B cell (primary cell): Measurements from ENCODE around the gene TNFRSF13B. TPM values are rescaled to one million over a fixed set of nuclear protein-coding genes. Genes with fewer than 3 reads are reported as not detected.
A peak's percentile ranks its signal among the peaks of the same experiment; 100 is the strongest.

Experiments used
- ATAC-seq: fragments of 200-7000 bp; cut with Tn5 transposase; one replicate; pipeline ENCODE4 v1.10.0; 2021; ENCODE audit warnings: low read depth, mild to moderate bottlenecking, moderate number of reproducible peaks, moderate library complexity
- CTCF ChIA-PET: fragments of 350-600 bp; sonication (Branson Sonifier 250); formaldehyde crosslinking; loops from one replicate; lab custom pipeline; 2021; ENCODE audit warnings: antibody characterized with exemption, inconsistent platforms; lab: Charles Lee
- POLR2A ChIA-PET: fragments of 350-600 bp; sonication (Branson Sonifier 250); formaldehyde crosslinking; loops from one replicate; lab custom pipeline; 2021; ENCODE audit warnings: antibody characterized with exemption; lab: Charles Lee
- DNase-seq: peaks from one replicate; pipeline ENCODE4 v3.0.0; 2013
- H2AFZ ChIP-seq: 2 replicates; pipeline ENCODE4 v1.6.1; 2012; ENCODE audit warnings: mild to moderate bottlenecking, low read depth, low read length; ENCODE audit not compliant: insufficient read depth, poor library complexity, severe bottlenecking
- H3K27ac ChIP-seq, 2 donors: 1 replicate in 1 of 2; 2 replicates in 1 of 2; pipeline ENCODE4 v1.5.1; 2012 to 2013; ENCODE audit warnings: low read length in 2 of 2, mild to moderate bottlenecking in 2 of 2, moderate library complexity in 1 of 2
- H3K27me3 ChIP-seq, 4 experiments: fragments of 200-600 bp in 1 of 4; sonication (generic) in 1 of 4; replicated peaks in 1 of 4; 1 replicate in 2 of 4; 2 replicates in 2 of 4; pipeline versions ENCODE4 v1.6.1 to v1.7.0; 2013 to 2016; ENCODE audit warnings: low read length in 3 of 4, mild to moderate bottlenecking in 2 of 4, mixed read lengths in 1 of 4, moderate library complexity in 1 of 4; ENCODE audit not compliant: insufficient read depth in 4 of 4, control insufficient read depth in 3 of 4; ENCODE audit errors: control extremely low read depth in 1 of 4
- H3K36me3 ChIP-seq, 2 experiments: replicated peaks in 1 of 2; 1 replicate in 1 of 2; 2 replicates in 1 of 2; pipeline versions ENCODE4 v1.6.1 to v1.7.1; 2013; ENCODE audit warnings: low read length in 1 of 2; ENCODE audit not compliant: insufficient read depth in 2 of 2, control insufficient read depth in 1 of 2; ENCODE audit errors: control extremely low read depth in 1 of 2, extremely low read depth in 1 of 2
- H3K4me1 ChIP-seq, 2 donors: fragments of 200-600 bp in 1 of 2; sonication (generic) in 1 of 2; 1 replicate in 1 of 2; 2 replicates in 1 of 2; pipeline versions ENCODE4 v1.5.1 to v1.6.1; 2013 to 2017; ENCODE audit warnings: low read length in 2 of 2; ENCODE audit not compliant: control insufficient read depth in 2 of 2, insufficient read depth in 2 of 2
- H3K4me2 ChIP-seq: replicated peaks from 2 replicates; pipeline ENCODE3; 2012; ENCODE audit warnings: mild to moderate bottlenecking, low read depth, low read length; ENCODE audit not compliant: poor library complexity, severe bottlenecking
- H3K4me3 ChIP-seq, 5 experiments: fragments of 200-600 bp in 1 of 5; sonication (generic) in 1 of 5; 1 replicate in 3 of 5; 2 replicates in 2 of 5; pipeline versions ENCODE4 v1.5.1 to v1.7.0; 2011 to 2016; ENCODE audit warnings: low read length in 4 of 5, mild to moderate bottlenecking in 4 of 5, low read depth in 2 of 5, control low read depth in 1 of 5, moderate library complexity in 1 of 5; ENCODE audit not compliant: insufficient read depth in 1 of 5; ENCODE audit errors: control extremely low read depth in 1 of 5, extremely low read depth in 1 of 5
- H3K79me2 ChIP-seq: fragments of 200-600 bp; sonication (generic); one replicate; pipeline ENCODE4 v1.6.0; 2016; ENCODE audit warnings: low read length; ENCODE audit not compliant: control insufficient read depth, insufficient read depth
- H3K9ac ChIP-seq: fragments of 200-600 bp; sonication (generic); 2 replicates; pipeline ENCODE4 v1.6.1; 2017; ENCODE audit warnings: mild to moderate bottlenecking, low read length, moderate library complexity
- H3K9me3 ChIP-seq, 3 donors: one replicate each; pipeline versions ENCODE4 v1.6.1 to v1.7.1; 2013; ENCODE audit warnings: low read length in 2 of 3; ENCODE audit not compliant: control insufficient read depth in 2 of 3, insufficient read depth in 1 of 3; ENCODE audit errors: control extremely low read depth in 1 of 3
- H4K20me1 ChIP-seq: 2 replicates; pipeline ENCODE4 v1.6.0; 2012; ENCODE audit warnings: mild to moderate bottlenecking, low read length; ENCODE audit not compliant: insufficient read depth, control insufficient read depth, poor library complexity, severe bottlenecking
- H3K27ac Mint-ChIP-seq: one replicate; pipeline ENCODE4 v1.8.0; 2021; ENCODE audit warnings: mixed read lengths
- H3K27me3 Mint-ChIP-seq: one replicate; pipeline ENCODE4 v1.8.0; 2021; ENCODE audit warnings: mixed read lengths
- H3K4me1 Mint-ChIP-seq: one replicate; pipeline ENCODE4 v1.8.0; 2021; ENCODE audit warnings: mixed read lengths
- H3K4me3 Mint-ChIP-seq: one replicate; pipeline ENCODE4 v1.8.0; 2021; ENCODE audit warnings: mixed read lengths
- H3K9me3 Mint-ChIP-seq: one replicate; pipeline ENCODE4 v1.8.0; 2022; ENCODE audit warnings: mixed read lengths; ENCODE audit not compliant: insufficient read depth
- EZH2 ChIP-seq: IDR thresholded peaks from 2 replicates; pipeline ENCODE4 v1.6.1; 2012; ENCODE audit warnings: borderline replicate concordance, low read depth, mild to moderate bottlenecking, moderate library complexity, low read length; ENCODE audit not compliant: insufficient read depth, poor library complexity, severe bottlenecking
- WGBS: methylation state at CpG from one replicate; pipeline ENCODE4 v1.1.5; 2013; ENCODE audit warnings: missing lambda C conversion rate; ENCODE audit not compliant: insufficient coverage; 5-methylcytosine and 5-hydroxymethylcytosine counted together
- intact Hi-C: fragments of 100-400 bp; cut with micrococcal nuclease; formaldehyde crosslinking; loops from one replicate; pipeline ENCODE4 v1.10.0; 2022
- polyA plus RNA-seq: library from polyadenylated mRNA; depleted of rRNA; stranded (reverse); fragments of >200 nt; gene quantifications from 2 replicates; pipeline ENCODE4 v1.2.3, GENCODE V29; 2012
- total RNA-seq, 2 donors: library from RNA; stranded (reverse); fragments of 120-200 nt in 1 of 2; gene quantifications; 1 replicate in 1 of 2; 2 replicates in 1 of 2; pipeline versions ENCODE4 v1.2.3 to v1.2.4, GENCODE V29; 2013 to 2022
- TF ChIP-seq, protein P1 (sequence below): fragments of 200-600 bp; IDR thresholded peaks from one replicate; pipeline ENCODE4 v1.8.0; 2022; ENCODE audit warnings: antibody characterized with exemption, mild to moderate bottlenecking

The TNFRSF13B gene
- total and polyA plus RNA-seq, 2 donors (not counting 1 experiment from before 2014, with no cell fraction given), result 74.5 to 219 TPM

DNA sequence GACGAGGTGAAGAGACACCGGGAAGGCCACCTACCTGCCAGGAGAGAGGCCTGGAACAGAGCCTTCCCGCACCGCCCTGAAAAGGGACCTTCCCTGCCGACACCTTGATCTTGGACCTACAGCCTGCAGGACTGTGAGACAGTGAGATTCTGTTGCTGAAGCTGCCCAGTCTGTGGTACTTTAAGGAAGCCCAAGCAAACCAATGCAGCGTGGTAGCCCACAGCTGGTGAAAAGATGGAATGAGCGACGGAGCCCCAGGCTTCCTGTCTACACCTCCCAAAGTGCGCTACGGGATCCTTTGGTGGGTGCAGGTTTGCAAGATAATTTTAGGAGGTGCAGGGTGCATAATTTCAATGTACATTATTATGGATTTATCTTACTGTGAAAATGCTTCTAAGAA is 33.9 kb downstream of the TNFRSF13B start:
- no peak for DNase-seq
- peaks cover 19% of the 10 kb centered on the region for H3K4me1 Mint-ChIP-seq

DNA sequence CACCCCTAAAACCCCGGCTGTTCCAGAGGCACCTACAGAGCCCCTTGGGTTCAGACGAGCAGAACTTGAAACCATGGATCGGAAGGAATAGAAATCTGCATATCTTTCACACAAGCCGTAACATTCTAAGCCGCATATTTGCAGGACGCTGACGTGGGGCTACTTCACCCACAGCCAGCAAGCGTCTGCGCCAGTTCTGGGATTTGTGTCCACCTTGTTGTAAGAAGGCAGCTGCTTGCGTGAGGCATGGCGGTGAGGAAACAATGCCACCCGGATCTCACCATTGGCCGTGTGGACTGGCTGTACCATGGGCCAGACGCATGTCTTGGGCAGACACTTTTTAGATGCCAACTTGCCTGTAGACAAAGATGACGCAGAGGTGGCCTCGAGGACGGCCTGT is 34.5 kb downstream of the TNFRSF13B start:
- Histone ChIP-seq H3K36me3 (peaks cover 0 to 37% of the 10 kb centered on the region in 2 experiments), H3K4me2 (no peak overlapping the region), H4K20me1 (no peaks in the 10 kb centered on the region), H3K9ac (no peak overlapping the region), H3K4me3 (no peak overlapping the region), H3K4me1 (no peaks in the 10 kb centered on the region), H3K27me3 (no peaks in the 10 kb centered on the region), H3K79me2 (no peaks in the 10 kb centered on the region), H3K27ac (no peak overlapping the region), H3K9me3 (no peaks in the 10 kb centered on the region), H2AFZ (no peak overlapping the region)
- POLR2A ChIA-PET, result no interaction called here
- Mint-ChIP-seq H3K27ac (peak overlapping the region; percentile 61), H3K4me1 (peaks cover 16% of the 10 kb centered on the region), H3K9me3 (no peaks in the 10 kb centered on the region), H3K4me3 (no peak overlapping the region), H3K27me3 (no peaks in the 10 kb centered on the region)
- CTCF ChIA-PET, result no interaction called here
- ATAC-seq, result no peak
- TF ChIP-seq, protein P1, sequence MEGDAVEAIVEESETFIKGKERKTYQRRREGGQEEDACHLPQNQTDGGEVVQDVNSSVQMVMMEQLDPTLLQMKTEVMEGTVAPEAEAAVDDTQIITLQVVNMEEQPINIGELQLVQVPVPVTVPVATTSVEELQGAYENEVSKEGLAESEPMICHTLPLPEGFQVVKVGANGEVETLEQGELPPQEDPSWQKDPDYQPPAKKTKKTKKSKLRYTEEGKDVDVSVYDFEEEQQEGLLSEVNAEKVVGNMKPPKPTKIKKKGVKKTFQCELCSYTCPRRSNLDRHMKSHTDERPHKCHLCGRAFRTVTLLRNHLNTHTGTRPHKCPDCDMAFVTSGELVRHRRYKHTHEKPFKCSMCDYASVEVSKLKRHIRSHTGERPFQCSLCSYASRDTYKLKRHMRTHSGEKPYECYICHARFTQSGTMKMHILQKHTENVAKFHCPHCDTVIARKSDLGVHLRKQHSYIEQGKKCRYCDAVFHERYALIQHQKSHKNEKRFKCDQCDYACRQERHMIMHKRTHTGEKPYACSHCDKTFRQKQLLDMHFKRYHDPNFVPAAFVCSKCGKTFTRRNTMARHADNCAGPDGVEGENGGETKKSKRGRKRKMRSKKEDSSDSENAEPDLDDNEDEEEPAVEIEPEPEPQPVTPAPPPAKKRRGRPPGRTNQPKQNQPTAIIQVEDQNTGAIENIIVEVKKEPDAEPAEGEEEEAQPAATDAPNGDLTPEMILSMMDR, result no peak
- no peak for TF ChIP-seq EZH2
- intact Hi-C loops, result no loop called here
- DNase-seq, result no peak
- 87% methylated on average over 13 of the region's 17 CpGs for WGBS

More for the DNA sequence above, 33.9 kb downstream of the TNFRSF13B start:
- H4K20me1 ChIP-seq, result peaks cover 5% of the 10 kb centered on the region
- no peaks in the 10 kb centered on the region for H3K9me3 ChIP-seq
- Mint-ChIP-seq H3K9me3 (no peaks in the 10 kb centered on the region), H3K27ac (no peak overlapping the region), H3K27me3 (no peaks in the 10 kb centered on the region), H3K4me3 (no peak overlapping the region)
- intact Hi-C loops, result no loop called here
- H2AFZ ChIP-seq, result no peak overlapping the region
- H3K9ac ChIP-seq, result no peak overlapping the region
- no peaks in the 10 kb centered on the region for H3K27me3 ChIP-seq
- H3K4me1 ChIP-seq, result no peaks in the 10 kb centered on the region
- TF ChIP-seq EZH2, result no peak
- TF ChIP-seq, protein P1, result no peak
- ChIA-PET CTCF (interaction anchor here (0.6 to 1.2 kb wide), 3 partner anchors 42 to 69 kb away, joined by 3 to 4 read pairs (median 3); no protein-coding TSS in a partner anchor), POLR2A (interaction anchor here (0.6 kb wide), 1 partner anchor 43 kb away, joined by 3 read pairs; no protein-coding TSS in a partner anchor)
- no peaks in the 10 kb centered on the region for H3K79me2 ChIP-seq
- H3K27ac ChIP-seq, result no peak overlapping the region
- 91% methylated on average over 5 of the region's 10 CpGs for WGBS
- no peak overlapping the region for H3K4me2 ChIP-seq
- ATAC-seq, result no peak
- peaks cover 0 to 43% of the 10 kb centered on the region in 2 experiments for H3K36me3 ChIP-seq
- no peak overlapping the region for H3K4me3 ChIP-seq
